Natural killer cell treated with Interleukin-12 subunit alpha and Interleukin-12 subunit beta and Interleukin-15 and Interleukin-18, amount 100 ng/mL, for 72 hours (primary cell): Measurements from ENCODE around the gene GRIN1. TPM values are rescaled to one million over a fixed set of nuclear protein-coding genes. Genes with fewer than 3 reads are reported as not detected.

Source experiments
- ATAC-seq, 2 donors: fragments of 150-1000 bp; cut with Tn5 transposase in 1 of 2; sonication (Bioruptor Pico), chemical (Tn5 transposase) in 1 of 2; 2 replicates each; pipeline ENCODE4 v1.10.0; 2021
- DNase-seq: peaks from one replicate; pipeline ENCODE4 v3.0.0; 2022; ENCODE audit warnings: low spot score
- H3K27ac Mint-ChIP-seq, 2 donors: 1 replicate in 1 of 2; 2 replicates in 1 of 2; pipeline ENCODE4 v1.8.0; 2022; ENCODE audit warnings: mixed read lengths in 2 of 2, mild to moderate bottlenecking in 1 of 2, moderate library complexity in 1 of 2
- H3K27me3 Mint-ChIP-seq, 2 donors: 1 replicate in 1 of 2; 2 replicates in 1 of 2; pipeline ENCODE4 v1.8.0; 2022; ENCODE audit warnings: mixed read lengths in 2 of 2
- H3K36me3 Mint-ChIP-seq: one replicate; pipeline ENCODE4 v1.8.0; 2022; ENCODE audit warnings: mixed read lengths
- H3K4me1 Mint-ChIP-seq, 2 donors: 1 replicate in 1 of 2; 2 replicates in 1 of 2; pipeline ENCODE4 v1.8.0; 2022; ENCODE audit warnings: low read depth in 2 of 2, mixed read lengths in 2 of 2, mild to moderate bottlenecking in 1 of 2
- H3K4me3 Mint-ChIP-seq: one replicate; pipeline ENCODE4 v1.8.0; 2022; ENCODE audit warnings: mixed read lengths
- H3K9me3 Mint-ChIP-seq: 2 replicates; pipeline ENCODE4 v1.8.0; 2022; ENCODE audit warnings: mixed read lengths
- total RNA-seq, 2 donors: library from RNA; stranded (reverse); gene quantifications; one replicate each; pipeline ENCODE4 v1.2.3, GENCODE V29; 2022

Gene GRIN1
- total RNA-seq = under 1 TPM in 1 of 2 donors, not detected in 1; 0.11 TPM

- peaks cover 0 to 6% of the 10 kb centered on the region in 2 donors for H3K4me1 Mint-ChIP-seq
- DNase-seq = peak; percentile 67
- no peak within 1 kb of the TSS for H3K27ac Mint-ChIP-seq
- H3K36me3 Mint-ChIP-seq = no peaks in the 10 kb centered on the region
- H3K9me3 Mint-ChIP-seq = no peaks in the 10 kb centered on the region
- peak; percentile 43 to 72 for ATAC-seq
- peaks cover 25% of the 10 kb centered on the region in 2 donors for H3K27me3 Mint-ChIP-seq
- H3K4me3 Mint-ChIP-seq = no peak within 1 kb of the TSS
Observed at GRCh38 chr9:137138722-137139467, at the start of gene GRIN1. TSS of gene GRIN1 (plus strand) at chr9:137139154. CDS start at chr9:137139487, 333 bp downstream.

GRCh38 chr9:137089232-137089947, 49.6 kb upstream of the GRIN1 start:
- Mint-ChIP-seq H3K27ac (peak overlapping the region; percentile 43 to 76), H3K4me3 (no peak overlapping the region), H3K9me3 (no peaks in the 10 kb centered on the region), H3K36me3 (no peaks in the 10 kb centered on the region), H3K4me1 (peaks cover 23 to 32% of the 10 kb centered on the region in 2 donors), H3K27me3 (no peaks in the 10 kb centered on the region)
- DNase-seq = no peak
- ATAC-seq = no peak

DNA sequence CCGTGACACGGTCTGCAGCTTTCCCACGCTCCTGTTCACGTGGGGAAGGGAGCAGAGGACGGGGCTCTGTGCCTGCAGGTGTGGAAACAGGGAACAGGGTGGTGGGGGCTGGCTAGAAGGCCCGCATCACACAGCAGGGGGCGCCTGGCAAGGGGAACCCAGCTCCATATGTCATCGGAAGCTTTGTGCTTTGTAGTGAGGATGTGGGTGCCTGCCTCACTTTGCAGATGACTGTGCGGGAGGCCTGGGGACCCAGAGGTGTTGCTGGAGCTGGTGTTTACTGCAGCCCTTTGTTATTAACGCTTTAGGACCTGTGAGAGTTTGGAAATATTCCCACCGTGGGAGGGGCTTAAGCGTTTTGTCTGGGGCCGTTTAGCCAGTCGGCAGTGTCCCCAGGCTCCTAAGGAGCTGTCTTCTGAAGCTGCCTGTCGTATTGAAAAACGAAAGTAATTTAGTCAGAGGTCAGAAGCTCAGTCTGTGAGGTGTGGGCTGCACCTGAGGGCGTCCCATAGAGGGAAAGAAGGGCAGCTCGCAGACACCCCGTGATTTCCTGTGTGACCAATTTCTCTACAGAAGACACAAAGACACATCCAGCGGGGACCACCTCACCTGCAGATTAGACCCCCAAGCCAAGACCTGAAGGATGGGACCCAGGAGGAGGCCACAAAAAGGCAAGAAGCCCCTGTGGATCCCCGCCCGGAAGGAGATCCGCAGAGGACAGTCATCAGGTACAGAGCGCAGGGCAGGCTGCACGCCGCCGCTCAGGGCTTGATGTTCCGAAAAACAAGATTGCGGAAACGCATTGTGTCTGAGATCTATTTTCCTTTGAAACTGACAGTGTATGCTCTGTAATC, 43.1 kb upstream of the GRIN1 start:
- peak; percentile 96 to 97 for ATAC-seq
- Mint-ChIP-seq H3K4me1 (peaks cover 17 to 20% of the 10 kb centered on the region in 2 donors), H3K27ac (peak overlapping the region; percentile 83)

GRCh38 chr9:137096785-137097546, 42.0 kb upstream of the GRIN1 start:
- Mint-ChIP-seq H3K27me3 (no peaks in the 10 kb centered on the region), H3K27ac (peak overlapping the region; percentile 83), H3K4me1 (peaks cover 17% of the 10 kb centered on the region in 2 donors), H3K4me3 (peak overlapping the region; percentile 82), H3K36me3 (no peaks in the 10 kb centered on the region), H3K9me3 (no peaks in the 10 kb centered on the region)
- no peak for ATAC-seq
- DNase-seq = no peak

More for the DNA sequence above, 43.1 kb upstream of the GRIN1 start:
- peak; percentile 87 for DNase-seq
- Mint-ChIP-seq H3K9me3 (no peaks in the 10 kb centered on the region), H3K27me3 (no peaks in the 10 kb centered on the region), H3K36me3 (no peaks in the 10 kb centered on the region), H3K4me3 (peak overlapping the region; percentile 82)

- Mint-ChIP-seq H3K4me3 (no peak overlapping the region), H3K4me1 (peaks cover 17% of the 10 kb centered on the region in 2 donors), H3K27ac (no peak overlapping the region), H3K27me3 (no peaks in the 10 kb centered on the region), H3K36me3 (no peaks in the 10 kb centered on the region), H3K9me3 (no peaks in the 10 kb centered on the region)
- ATAC-seq = no peak
- DNase-seq = no peak
Observed at GRCh38 chr9:137097761-137098462, 41.0 kb upstream of the GRIN1 start.

GRCh38 chr9:137099231-137099630, 39.7 kb upstream of the GRIN1 start:
- DNase-seq = no peak
- Mint-ChIP-seq H3K4me3 (no peak overlapping the region), H3K27me3 (no peaks in the 10 kb centered on the region), H3K9me3 (no peaks in the 10 kb centered on the region), H3K27ac (no peak overlapping the region), H3K4me1 (peaks cover 17% of the 10 kb centered on the region in 2 donors), H3K36me3 (peaks cover 6% of the 10 kb centered on the region)
- ATAC-seq = no peak

DNA sequence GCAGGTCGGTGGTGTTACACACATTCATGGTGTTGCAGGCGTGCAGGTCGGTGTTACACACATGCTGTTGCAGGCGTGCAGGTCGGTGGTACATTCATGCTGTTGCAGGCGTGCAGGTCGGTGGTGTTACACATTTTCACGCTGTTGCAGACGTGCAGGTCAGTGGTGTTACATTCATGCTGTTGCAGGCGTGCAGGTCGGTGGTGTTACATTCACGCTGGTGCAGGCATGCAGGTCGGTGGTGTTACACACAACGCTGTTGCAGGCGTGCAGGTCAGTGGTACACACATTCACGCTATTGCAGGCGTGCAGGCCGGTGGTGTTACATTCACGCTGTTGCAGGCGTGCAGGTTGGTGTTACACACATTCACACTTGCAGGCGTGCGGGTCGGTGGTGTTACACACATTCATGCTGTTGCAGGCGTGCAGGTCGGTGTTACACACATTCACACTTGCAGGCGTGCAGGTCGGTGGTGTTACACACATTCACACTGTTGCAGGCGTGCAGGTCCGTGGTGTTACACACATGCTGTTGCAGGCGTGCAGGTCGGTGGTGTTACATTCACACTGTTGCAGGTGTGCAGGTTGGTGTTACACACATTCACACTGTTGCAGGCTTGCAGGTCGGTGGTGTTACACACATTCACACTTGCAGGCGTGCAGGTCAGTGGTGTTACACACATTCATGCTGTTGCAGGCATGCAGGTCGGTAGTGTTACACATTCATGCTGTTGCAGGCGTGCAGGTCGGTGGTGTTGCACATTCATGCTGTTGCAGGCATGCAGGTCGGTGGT, 35.6 kb upstream of the GRIN1 start:
- H3K36me3 Mint-ChIP-seq = peaks cover 7% of the 10 kb centered on the region
- H3K9me3 Mint-ChIP-seq = no peaks in the 10 kb centered on the region
- H3K4me3 Mint-ChIP-seq = no peak overlapping the region
- H3K27me3 Mint-ChIP-seq = no peaks in the 10 kb centered on the region
- DNase-seq (no peak), ATAC-seq (no peak)
- H3K4me1 Mint-ChIP-seq = peaks cover 0 to 4% of the 10 kb centered on the region in 2 donors
- H3K27ac Mint-ChIP-seq = no peak overlapping the region

DNA sequence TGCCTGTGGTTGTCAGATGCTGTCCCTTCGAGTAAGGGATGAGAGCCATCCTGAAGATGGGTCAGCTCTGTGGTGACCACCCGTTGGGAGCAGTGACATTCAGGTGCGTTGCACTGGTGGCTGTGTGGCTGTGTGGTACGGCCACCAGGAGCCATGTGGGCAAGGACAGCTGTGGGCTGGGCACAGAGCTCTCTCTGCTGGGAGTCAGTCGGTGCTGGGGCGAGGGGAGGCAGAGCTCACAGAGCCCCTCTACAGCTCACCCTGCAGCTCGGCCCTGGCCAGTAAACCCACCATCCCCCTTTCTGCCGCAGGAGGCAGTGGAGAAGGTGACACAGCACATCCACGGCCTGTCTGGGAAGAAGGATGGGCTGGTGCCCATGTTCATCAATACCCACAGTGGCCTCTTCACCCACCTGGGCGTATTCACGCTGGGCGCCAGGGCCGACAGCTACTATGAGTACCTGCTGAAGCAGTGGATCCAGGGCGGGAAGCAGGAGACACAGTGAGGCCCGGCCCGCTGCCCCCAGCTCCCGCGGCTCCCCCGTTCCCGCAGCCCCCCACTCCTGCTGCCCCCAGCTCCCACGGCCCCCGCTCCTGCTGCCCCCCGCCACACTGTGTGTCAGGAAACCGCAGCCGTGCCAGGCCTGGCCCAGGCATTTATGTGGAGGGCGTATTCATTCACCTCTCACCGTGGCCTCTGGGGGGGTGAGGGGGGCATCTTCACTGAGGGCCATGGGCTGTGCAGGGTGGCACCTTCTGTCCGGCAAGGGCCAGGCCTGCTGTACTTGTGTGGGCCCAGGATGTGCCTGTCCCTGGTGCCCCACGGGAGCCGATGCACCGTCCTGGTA, 32.9 kb upstream of the GRIN1 start:
- ATAC-seq = no peak
- Mint-ChIP-seq H3K27me3 (no peaks in the 10 kb centered on the region), H3K27ac (no peak overlapping the region), H3K4me3 (no peak overlapping the region), H3K36me3 (peaks cover 7% of the 10 kb centered on the region), H3K4me1 (peaks cover 0 to 3% of the 10 kb centered on the region in 2 donors), H3K9me3 (no peaks in the 10 kb centered on the region)
- no peak for DNase-seq

- peaks cover 0 to 3% of the 10 kb centered on the region in 2 donors for H3K4me1 Mint-ChIP-seq
- no peak for DNase-seq
- no peaks in the 10 kb centered on the region for H3K27me3 Mint-ChIP-seq
- no peaks in the 10 kb centered on the region for H3K9me3 Mint-ChIP-seq
- peaks cover 7% of the 10 kb centered on the region for H3K36me3 Mint-ChIP-seq
- no peak overlapping the region for H3K4me3 Mint-ChIP-seq
- no peak for ATAC-seq
- no peak overlapping the region for H3K27ac Mint-ChIP-seq
Observed at GRCh38 chr9:137106662-137107250, 32.2 kb upstream of the GRIN1 start.

GRCh38 chr9:137107312-137107921, 31.5 kb upstream of the GRIN1 start:
- no peak for ATAC-seq
- Mint-ChIP-seq H3K4me3 (no peak overlapping the region), H3K9me3 (no peaks in the 10 kb centered on the region), H3K36me3 (peaks cover 7% of the 10 kb centered on the region), H3K27me3 (no peaks in the 10 kb centered on the region), H3K4me1 (peaks cover 0 to 3% of the 10 kb centered on the region in 2 donors), H3K27ac (no peak overlapping the region)
- no peak for DNase-seq

- Mint-ChIP-seq H3K9me3 (no peaks in the 10 kb centered on the region), H3K36me3 (peaks cover 7% of the 10 kb centered on the region), H3K4me1 (peaks cover 0 to 5% of the 10 kb centered on the region in 2 donors), H3K27me3 (no peaks in the 10 kb centered on the region), H3K4me3 (no peak overlapping the region), H3K27ac (no peak overlapping the region)
- no peak for DNase-seq
- no peak for ATAC-seq
Observed at GRCh38 chr9:137107982-137108381, 31.0 kb upstream of the GRIN1 start.
